D721Med (cell line): ENCODE results near the gene LRP8.

Experiments
- DNase-seq: peaks from one replicate; pipeline ENCODE4 v3.0.0; 2011; ENCODE audit warnings: low spot score; ENCODE audit not compliant: insufficient read length
- FAIRE-seq: peaks from 2 replicates; lab custom pipeline; 2011; peaks lifted over from hg19 to GRCh38; lab: Jason Lieb, UNC
- TF ChIP-seq, protein P1 (sequence below): IDR thresholded peaks from 2 replicates; pipeline ENCODE4 v1.5.1; 2012; ENCODE audit warnings: mild to moderate bottlenecking, control low read depth; ENCODE audit not compliant: insufficient read depth; ENCODE audit errors: missing control alignments

The LRP8 gene

DNA sequence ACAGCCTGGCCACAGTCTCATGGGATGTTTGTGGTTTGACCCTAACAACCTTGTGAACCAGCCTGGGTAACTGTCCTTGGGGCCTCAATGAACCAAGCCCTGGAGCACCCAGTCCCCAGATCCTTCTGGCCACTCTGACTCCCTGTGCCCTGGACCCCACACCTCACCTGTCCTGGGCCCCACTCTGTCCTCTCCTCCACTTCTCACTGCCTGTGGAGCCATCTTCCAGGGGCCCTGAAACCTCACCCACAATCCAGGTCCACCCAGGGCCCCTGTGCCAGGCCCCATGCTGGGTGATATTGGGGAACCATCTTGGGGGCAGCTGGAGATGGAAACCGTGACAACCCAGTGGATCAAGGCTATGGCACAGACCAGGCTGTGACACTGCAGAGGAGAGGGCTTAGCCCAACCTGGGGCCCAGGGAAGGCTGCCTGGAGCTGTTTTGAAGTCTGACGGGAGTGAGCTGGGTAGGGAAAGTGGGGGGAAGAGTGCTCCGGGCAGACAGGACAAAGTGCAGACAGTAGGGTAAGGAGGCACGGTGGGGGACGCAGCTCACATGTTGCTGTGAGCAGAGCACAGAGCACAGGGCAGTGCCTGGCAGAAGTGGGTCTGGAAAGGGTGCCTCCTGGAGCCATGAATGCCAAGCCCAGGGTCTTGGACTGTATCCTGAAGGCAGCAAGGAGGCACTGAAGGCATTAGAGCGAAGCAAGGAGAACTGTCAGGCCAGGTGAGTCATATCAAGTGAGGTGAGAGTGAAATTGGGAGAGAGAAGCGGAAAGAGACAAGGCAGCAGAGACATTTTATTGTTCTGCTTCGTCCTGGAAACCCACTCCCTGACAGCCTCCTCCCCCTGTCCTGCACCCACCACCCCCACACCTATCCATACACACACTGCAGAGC lies 12.1 kb upstream of the LRP8 start:
- TF ChIP-seq, protein P1, sequence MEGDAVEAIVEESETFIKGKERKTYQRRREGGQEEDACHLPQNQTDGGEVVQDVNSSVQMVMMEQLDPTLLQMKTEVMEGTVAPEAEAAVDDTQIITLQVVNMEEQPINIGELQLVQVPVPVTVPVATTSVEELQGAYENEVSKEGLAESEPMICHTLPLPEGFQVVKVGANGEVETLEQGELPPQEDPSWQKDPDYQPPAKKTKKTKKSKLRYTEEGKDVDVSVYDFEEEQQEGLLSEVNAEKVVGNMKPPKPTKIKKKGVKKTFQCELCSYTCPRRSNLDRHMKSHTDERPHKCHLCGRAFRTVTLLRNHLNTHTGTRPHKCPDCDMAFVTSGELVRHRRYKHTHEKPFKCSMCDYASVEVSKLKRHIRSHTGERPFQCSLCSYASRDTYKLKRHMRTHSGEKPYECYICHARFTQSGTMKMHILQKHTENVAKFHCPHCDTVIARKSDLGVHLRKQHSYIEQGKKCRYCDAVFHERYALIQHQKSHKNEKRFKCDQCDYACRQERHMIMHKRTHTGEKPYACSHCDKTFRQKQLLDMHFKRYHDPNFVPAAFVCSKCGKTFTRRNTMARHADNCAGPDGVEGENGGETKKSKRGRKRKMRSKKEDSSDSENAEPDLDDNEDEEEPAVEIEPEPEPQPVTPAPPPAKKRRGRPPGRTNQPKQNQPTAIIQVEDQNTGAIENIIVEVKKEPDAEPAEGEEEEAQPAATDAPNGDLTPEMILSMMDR, result no peak
- no peak for FAIRE-seq
- DNase-seq, result no peak

- TF ChIP-seq, protein P1, result no peak
- no peak for FAIRE-seq
- no peak for DNase-seq
Measured at GRCh38 chr1:53338423-53338822, 10.6 kb upstream of the LRP8 start.

GRCh38 chr1:53337499-53337898 lies 9.6 kb upstream of the LRP8 start:
- TF ChIP-seq, protein P1, result no peak
- FAIRE-seq, result no peak
- DNase-seq, result no peak

DNA sequence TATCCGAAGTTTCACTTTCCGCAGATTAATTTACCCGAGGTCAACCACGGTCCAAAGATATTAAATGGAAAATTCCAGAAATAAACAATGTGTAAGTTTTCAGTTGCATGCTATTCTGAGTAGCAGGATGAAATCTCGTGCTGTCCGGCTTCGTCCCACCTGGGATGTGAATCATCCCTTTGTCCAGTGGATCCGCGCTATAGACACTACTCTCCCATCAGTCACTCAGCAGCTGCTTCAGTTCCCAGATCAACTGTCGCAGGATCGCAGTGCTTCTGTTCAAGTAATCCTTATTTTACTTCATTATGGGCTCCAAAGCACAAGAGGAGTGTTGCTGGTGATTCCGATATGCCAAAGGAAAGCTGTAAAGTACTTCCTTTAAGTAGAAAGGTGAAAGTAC lies 8.3 kb upstream of the LRP8 start:
- DNase-seq, result no peak
- FAIRE-seq, result no peak
- TF ChIP-seq, protein P1, result no peak

GRCh38 chr1:53335661-53336060 lies 7.8 kb upstream of the LRP8 start:
- no peak for FAIRE-seq
- TF ChIP-seq, protein P1, result no peak
- DNase-seq, result no peak

GRCh38 chr1:53334781-53335180 lies 6.9 kb upstream of the LRP8 start:
- peak; percentile 11 for FAIRE-seq
- TF ChIP-seq, protein P1, result no peak
- no peak for DNase-seq

DNA sequence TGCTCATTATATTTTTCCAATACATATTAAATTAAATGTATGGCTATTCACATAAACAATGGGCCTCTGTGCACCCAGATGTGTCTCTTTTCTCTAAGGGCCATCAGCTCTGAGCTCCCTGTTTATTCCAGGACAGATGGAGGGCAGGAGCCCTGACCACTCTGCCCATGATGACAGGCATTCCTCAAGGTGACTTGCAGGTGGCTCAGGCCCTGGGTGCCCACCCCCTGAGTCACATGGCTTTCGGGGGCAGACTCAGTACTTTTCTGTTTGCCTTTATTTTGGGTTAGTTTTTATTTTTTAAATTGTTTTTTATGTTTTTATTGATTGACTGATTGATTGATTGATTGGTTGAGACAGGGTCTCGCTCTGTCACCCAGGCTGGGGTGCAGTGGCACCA lies 6.4 kb upstream of the LRP8 start:
- no peak for FAIRE-seq
- TF ChIP-seq, protein P1, result no peak
- DNase-seq, result no peak
